GM12801 (cell line): ENCODE measurements around the gene CD226.

Source experiments
- TF ChIP-seq, protein P1 (sequence below): IDR thresholded peaks from one replicate; pipeline ENCODE4 v1.5.1; 2011; ENCODE audit warnings: control low read depth; ENCODE audit not compliant: insufficient read length; ENCODE audit errors: extremely low read depth

Gene CD226

DNA sequence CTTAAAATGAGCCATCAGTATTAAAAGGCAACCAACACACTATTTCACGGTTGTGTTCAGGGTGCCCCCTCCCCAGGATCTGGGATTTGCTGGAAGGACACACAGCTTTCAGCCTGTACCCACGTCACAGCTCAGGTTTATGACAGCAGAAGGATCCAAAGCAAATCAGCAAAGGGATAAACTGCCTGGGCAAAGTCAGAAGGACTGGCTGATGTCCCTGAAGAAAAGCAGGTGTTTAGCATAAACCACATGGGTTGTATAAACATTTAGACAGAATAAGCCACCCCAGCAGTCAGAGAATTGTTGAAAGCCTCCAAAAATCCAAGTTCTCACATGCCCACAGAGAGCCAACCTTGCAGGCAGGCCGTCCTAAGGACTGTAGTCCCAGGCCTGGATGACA is 63.9 kb downstream of the CD226 start:
- TF ChIP-seq, protein P1, sequence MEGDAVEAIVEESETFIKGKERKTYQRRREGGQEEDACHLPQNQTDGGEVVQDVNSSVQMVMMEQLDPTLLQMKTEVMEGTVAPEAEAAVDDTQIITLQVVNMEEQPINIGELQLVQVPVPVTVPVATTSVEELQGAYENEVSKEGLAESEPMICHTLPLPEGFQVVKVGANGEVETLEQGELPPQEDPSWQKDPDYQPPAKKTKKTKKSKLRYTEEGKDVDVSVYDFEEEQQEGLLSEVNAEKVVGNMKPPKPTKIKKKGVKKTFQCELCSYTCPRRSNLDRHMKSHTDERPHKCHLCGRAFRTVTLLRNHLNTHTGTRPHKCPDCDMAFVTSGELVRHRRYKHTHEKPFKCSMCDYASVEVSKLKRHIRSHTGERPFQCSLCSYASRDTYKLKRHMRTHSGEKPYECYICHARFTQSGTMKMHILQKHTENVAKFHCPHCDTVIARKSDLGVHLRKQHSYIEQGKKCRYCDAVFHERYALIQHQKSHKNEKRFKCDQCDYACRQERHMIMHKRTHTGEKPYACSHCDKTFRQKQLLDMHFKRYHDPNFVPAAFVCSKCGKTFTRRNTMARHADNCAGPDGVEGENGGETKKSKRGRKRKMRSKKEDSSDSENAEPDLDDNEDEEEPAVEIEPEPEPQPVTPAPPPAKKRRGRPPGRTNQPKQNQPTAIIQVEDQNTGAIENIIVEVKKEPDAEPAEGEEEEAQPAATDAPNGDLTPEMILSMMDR, result no peak

DNA sequence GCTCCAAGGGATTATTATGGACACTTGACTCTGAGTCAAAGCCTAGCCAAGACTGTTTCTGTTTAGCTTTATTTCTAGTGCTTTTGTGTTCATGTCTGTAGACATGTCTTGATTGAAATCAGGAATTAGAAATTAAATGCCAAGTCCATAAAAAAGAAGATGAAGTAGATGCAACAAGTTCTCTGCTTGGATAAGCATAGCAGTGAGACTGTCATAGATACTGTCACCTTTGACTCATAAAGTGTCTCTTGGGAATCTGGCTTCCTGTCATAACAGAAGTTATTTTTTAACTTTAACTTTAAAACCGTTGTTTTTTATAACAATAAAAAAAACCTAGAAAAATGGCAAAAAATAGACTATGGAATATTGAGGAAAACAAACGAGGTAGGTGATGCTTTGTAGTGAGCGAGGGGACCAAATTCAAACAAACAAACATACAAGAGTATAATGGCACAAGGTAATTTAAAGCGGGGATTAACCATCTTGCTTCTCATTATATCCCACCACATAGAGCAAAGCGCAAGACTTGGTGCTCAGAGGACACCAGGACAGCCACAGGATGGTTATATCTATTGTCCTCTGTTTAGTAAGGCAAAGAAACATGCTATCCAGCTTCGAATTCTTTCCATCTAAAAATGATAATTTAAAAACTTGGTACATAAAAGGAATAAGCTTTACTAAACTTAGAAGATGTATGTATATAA is 64.6 kb downstream of the CD226 start:
- TF ChIP-seq, protein P1, result no peak

DNA sequence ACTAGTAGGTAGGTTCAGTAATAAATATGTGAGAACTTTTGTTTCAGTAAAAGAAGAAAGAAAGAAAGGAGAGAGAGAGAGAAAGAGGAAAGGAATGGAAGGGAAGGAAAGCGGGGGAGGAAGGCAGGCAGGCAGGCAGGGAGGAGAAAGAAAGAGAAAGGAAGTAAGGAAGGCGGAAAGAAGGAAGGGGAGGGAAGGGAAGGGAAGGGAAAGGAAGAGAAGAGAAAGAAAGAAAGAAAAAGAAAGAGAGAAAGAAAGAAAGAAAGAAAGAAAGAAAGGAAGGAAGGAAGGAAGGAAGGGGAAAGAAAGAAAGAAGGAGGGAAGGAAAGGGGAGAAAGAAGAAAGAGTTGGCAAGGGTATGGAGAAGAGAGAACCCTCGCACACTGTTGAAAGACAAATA is 67.6 kb downstream of the CD226 start:
- TF ChIP-seq, protein P1, result no peak

DNA sequence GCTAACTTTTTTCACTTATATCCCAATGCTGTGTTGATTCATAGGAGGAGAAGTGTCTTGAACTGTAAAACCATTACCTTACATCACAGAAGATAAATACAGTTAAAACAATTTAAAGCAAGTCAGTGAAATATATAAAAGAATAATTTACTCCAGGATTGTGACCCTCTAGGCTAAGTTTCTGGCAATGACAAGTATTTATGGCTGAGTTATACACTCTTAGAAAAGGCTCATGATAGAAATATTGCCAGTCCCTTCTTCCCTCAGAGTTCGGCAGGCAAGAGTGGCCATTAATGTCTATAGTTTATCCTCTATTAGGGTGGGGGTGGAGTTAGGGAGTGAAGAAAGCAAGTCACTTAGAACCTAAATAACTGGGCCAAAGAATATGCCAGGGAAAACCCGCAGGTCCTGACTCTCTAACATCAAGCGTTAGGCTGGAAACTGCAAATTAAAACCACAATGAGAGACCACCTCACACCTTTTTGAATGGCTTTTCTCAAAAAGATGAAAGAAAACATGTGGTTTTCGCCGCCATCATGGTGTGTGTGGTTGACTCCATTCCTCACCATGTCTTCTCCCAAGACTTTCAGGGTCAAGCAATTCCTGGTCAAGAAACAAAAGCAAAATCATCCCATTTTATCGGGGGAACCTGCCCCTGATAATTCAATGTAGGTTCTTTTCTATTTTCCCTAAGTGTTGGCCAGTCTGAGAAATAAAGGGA is 69.3 kb downstream of the CD226 start:
- TF ChIP-seq, protein P1, result no peak

DNA sequence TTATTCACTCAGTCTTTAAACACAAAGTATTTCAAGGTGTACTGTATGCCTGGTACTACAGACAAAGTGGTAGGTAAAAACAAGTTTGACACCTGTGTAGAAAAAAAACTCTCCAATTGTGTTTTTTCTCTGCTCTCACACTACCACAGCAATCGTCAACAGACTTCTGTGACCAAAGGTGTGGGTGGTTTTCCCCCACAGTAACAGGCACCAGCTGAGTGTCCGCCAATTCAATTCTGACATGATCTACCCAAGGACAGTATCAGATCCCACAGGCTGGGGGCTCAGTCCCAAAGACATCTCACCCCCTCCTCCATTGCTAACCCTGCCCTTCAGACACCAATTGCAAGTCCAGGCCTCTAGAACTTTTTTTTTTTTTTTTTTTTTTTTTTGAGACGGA is 71.2 kb downstream of the CD226 start:
- TF ChIP-seq, protein P1, result no peak

DNA sequence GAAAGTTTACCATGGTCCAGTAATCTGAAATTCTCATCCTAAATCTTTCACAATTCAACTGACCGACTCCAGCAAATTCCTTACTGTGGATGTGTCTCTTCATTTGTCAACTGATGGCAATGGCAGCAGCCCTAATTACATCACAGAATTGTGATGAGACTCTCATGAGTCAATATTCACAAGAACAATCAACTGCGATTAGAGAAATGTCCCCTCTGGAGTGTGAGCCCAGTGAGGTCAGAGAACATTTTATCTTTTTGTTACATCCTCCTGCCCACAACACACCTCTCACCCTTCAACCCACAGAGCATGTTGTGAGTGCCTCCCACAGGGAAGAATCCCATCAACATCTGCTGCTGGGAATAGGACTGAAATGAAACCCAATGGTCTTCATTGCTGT is 73.6 kb downstream of the CD226 start:
- TF ChIP-seq, protein P1, result no peak

DNA sequence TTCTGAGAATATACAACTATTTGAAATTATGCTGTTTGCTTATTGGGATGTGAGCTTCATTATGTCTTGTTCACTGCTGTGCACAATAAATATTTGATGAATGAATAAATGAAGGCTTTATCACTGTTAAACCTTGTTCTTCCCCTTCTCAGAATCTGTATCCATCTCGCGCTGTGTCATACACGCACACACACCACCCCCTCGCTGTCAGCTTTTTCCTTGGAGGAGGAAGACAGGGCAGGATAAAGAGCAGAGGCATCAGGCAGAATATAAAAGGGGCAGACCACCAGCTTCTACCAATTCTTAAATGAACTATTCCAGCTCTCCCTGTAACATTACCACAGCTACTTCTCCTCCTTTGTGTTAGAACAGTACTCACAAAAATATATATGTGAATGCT is 75.0 kb downstream of the CD226 start:
- TF ChIP-seq, protein P1, result no peak
